ENCODE data around the gene GTPBP2. TPM values are rescaled to one million over a fixed set of nuclear protein-coding genes. Genes with fewer than 3 reads are reported as not detected.

The GTPBP2 gene
- total and polyA plus RNA-seq, 2 of the 4 experiments (the other 2 are of a cell fraction) = 38.4 to 86.6 TPM

GRCh38 chr6:43676962-43677606, 48.0 kb upstream of the GTPBP2 start:
- no peak overlapping the region for H2BK120ac ChIP-seq (ENCODE audit: low read depth, low read length)
- H2BK20ac ChIP-seq (ENCODE audit: low read depth, low read length) = no peak overlapping the region
- no peak overlapping the region for H3K23ac ChIP-seq (ENCODE audit: low read depth, low read length)
- ChIA-PET POLR2A (ENCODE audit: unreplicated experiment) (no interaction called here), CTCF (no interaction called here)
- intact Hi-C loops (cut with micrococcal nuclease) (no loop called here), dilution Hi-C loops (cut with HindIII; ENCODE audit: low sequenced_read_pairs, unreplicated experiment) (no loop called here), in situ Hi-C loops (cut with MboI; ENCODE audit: low sequenced_read_pairs) (no loop called here)
- H3K18ac ChIP-seq (ENCODE audit: low read depth, low read length) = no peak overlapping the region
- no peaks in the 10 kb centered on the region for H3K27me3 ChIP-seq (ENCODE audit: control insufficient read depth, insufficient read depth, low read length)
- no peak overlapping the region for H2AFZ ChIP-seq (replicated peaks; ENCODE audit: low read length, poor library complexity)
- H3K9ac ChIP-seq (ENCODE audit: low read depth, low read length) = no peak overlapping the region
- no peak overlapping the region for H3K56ac ChIP-seq (ENCODE audit: extremely low read depth, insufficient read depth, low read length)
- no peak overlapping the region for H3K4me3 ChIP-seq (ENCODE audit: insufficient read depth, low read depth, low read length)
- no TSS peak for BruUV-seq (replicated peaks)
- H3K36me3 ChIP-seq (ENCODE audit: control insufficient read depth, insufficient read depth, low read length) = peaks cover 67% of the 10 kb centered on the region
- no peak overlapping the region for H4K91ac ChIP-seq (ENCODE audit: insufficient read depth, low read depth, low read length)
- no peak overlapping the region for H4K8ac ChIP-seq (ENCODE audit: low read depth in 2 of 2, low read length in 2 of 2)
- H2AK9ac ChIP-seq (replicated peaks; ENCODE audit: low read depth, low read length, poor library complexity) = no peak overlapping the region
- no peak for DNase-seq
- H3K79me1 ChIP-seq (ENCODE audit: low read depth in 1 of 2, low read length in 2 of 2) = peaks cover 30 to 31% of the 10 kb centered on the region in 2 experiments
- no peaks in the 10 kb centered on the region for H3K9me3 ChIP-seq (ENCODE audit: control insufficient read depth, insufficient read depth, low read length)
- no CpG with 5 or more reads among the region's 7 CpGs for WGBS, 2 experiments (ENCODE audit: extremely low coverage in 2 of 2, insufficient read length in 1 of 2)
- ATAC-seq (ENCODE audit: low read depth) = no peak
- no peak overlapping the region for H4K5ac ChIP-seq (ENCODE audit: low read depth, low read length)
- H3K4me1 ChIP-seq (ENCODE audit: control insufficient read depth, insufficient read depth, low read length) = no peaks in the 10 kb centered on the region; the same call in 1 of the 2 replicates
- no peak overlapping the region for H2BK5ac ChIP-seq (ENCODE audit: low read depth, low read length, poor library complexity, severe bottlenecking)
- H3K27ac ChIP-seq (ENCODE audit: insufficient read depth, low read length) = no peak overlapping the region
- H2BK15ac ChIP-seq (ENCODE audit: low read depth, low read length) = no peak overlapping the region
- H3K9me1 ChIP-seq (ENCODE audit: insufficient read depth, low read length) = no peaks in the 10 kb centered on the region
- H3K4me2 ChIP-seq (ENCODE audit: low read depth, low read length) = no peak overlapping the region
- TF ChIP-seq MXI1 (IDR thresholded peaks at IDR 0.05; ENCODE audit: borderline replicate concordance, low read depth, low read length) (no peak), NFE2L2 (IDR thresholded peaks at IDR 0.05; ENCODE audit: low read depth, low read length) (no peak), MAZ (IDR thresholded peaks at IDR 0.05; ENCODE audit: borderline replicate concordance, low read depth, low read length) (no peak), RAD21 (IDR thresholded peaks at IDR 0.05; ENCODE audit: low read length) (no peak), SMC3 (IDR thresholded peaks at IDR 0.05; ENCODE audit: low read depth, low read length) (no peak), CHD1 (IDR thresholded peaks at IDR 0.05; ENCODE audit: low read depth, low read length) (no peak), FOS (IDR thresholded peaks at IDR 0.05; ENCODE audit: low read depth, low read length) (no peak), BHLHE40 (IDR thresholded peaks at IDR 0.05; ENCODE audit: low read depth, low read length) (no peak), CEBPB (IDR thresholded peaks at IDR 0.05; ENCODE audit: low read depth, low read length) (no peak), USF2 (IDR thresholded peaks at IDR 0.05; ENCODE audit: low read depth, low read length) (no peak), RFX5 (IDR thresholded peaks at IDR 0.05; ENCODE audit: low read depth, low read length) (no peak), POLR2A (IDR thresholded peaks at IDR 0.05; ENCODE audit: low read depth, low read length) (no peak), MAFK (IDR thresholded peaks at IDR 0.05; ENCODE audit: low read depth, low read length) (no peak), RCOR1 (IDR thresholded peaks at IDR 0.05; ENCODE audit: insufficient replicate concordance, low read length) (no peak)
- TF ChIP-seq, protein P1, sequence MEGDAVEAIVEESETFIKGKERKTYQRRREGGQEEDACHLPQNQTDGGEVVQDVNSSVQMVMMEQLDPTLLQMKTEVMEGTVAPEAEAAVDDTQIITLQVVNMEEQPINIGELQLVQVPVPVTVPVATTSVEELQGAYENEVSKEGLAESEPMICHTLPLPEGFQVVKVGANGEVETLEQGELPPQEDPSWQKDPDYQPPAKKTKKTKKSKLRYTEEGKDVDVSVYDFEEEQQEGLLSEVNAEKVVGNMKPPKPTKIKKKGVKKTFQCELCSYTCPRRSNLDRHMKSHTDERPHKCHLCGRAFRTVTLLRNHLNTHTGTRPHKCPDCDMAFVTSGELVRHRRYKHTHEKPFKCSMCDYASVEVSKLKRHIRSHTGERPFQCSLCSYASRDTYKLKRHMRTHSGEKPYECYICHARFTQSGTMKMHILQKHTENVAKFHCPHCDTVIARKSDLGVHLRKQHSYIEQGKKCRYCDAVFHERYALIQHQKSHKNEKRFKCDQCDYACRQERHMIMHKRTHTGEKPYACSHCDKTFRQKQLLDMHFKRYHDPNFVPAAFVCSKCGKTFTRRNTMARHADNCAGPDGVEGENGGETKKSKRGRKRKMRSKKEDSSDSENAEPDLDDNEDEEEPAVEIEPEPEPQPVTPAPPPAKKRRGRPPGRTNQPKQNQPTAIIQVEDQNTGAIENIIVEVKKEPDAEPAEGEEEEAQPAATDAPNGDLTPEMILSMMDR (conservative IDR thresholded peaks at IDR 0.05; ENCODE audit: low read depth, low read length) = no peak
- TF ChIP-seq, protein P2, sequence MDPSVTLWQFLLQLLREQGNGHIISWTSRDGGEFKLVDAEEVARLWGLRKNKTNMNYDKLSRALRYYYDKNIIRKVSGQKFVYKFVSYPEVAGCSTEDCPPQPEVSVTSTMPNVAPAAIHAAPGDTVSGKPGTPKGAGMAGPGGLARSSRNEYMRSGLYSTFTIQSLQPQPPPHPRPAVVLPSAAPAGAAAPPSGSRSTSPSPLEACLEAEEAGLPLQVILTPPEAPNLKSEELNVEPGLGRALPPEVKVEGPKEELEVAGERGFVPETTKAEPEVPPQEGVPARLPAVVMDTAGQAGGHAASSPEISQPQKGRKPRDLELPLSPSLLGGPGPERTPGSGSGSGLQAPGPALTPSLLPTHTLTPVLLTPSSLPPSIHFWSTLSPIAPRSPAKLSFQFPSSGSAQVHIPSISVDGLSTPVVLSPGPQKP (IDR thresholded peaks at IDR 0.05; ENCODE audit: borderline replicate concordance, low read depth, low read length) = no peak
- H2AK5ac ChIP-seq (ENCODE audit: low read depth, low read length) = no peak overlapping the region
- H3K14ac ChIP-seq (replicated peaks; ENCODE audit: low read depth, low read length) = no peak overlapping the region
- H4K20me1 ChIP-seq (ENCODE audit: insufficient read depth, low read length) = peaks cover 7% of the 10 kb centered on the region
- no peak overlapping the region for H3K4ac ChIP-seq (ENCODE audit: low read depth, low read length)

Data from IMR-90 (cell line).